GM19452 (cell line): Measurements from ENCODE around the gene ROBO2.

Source experiments
- ATAC-seq: cut with Tn5 transposase; IDR thresholded peaks from one replicate; pipeline ENCODE4 v1.9.1; 2021; ENCODE audit not compliant: unreplicated experiment

The ROBO2 gene

GRCh38 chr3:77321646-77322045 is 281.7 kb downstream of the ROBO2 start:
- no peak for ATAC-seq

GRCh38 chr3:77323626-77324025 is 283.7 kb downstream of the ROBO2 start:
- ATAC-seq = no peak

- no peak for ATAC-seq
Observed at GRCh38 chr3:77324105-77324504, 284.2 kb downstream of the ROBO2 start.

- ATAC-seq = no peak
Observed at GRCh38 chr3:77325280-77325679, 285.4 kb downstream of the ROBO2 start.

- no peak for ATAC-seq
Observed at GRCh38 chr3:77325702-77326101, 285.8 kb downstream of the ROBO2 start.

GRCh38 chr3:77326586-77326985 is 286.7 kb downstream of the ROBO2 start:
- ATAC-seq = no peak

- no peak for ATAC-seq
Observed at GRCh38 chr3:77328690-77329089, 288.8 kb downstream of the ROBO2 start.

GRCh38 chr3:77329116-77329515 is 289.2 kb downstream of the ROBO2 start:
- ATAC-seq = no peak

GRCh38 chr3:77338195-77338594 is 298.3 kb downstream of the ROBO2 start:
- no peak for ATAC-seq

GRCh38 chr3:77342027-77342426 is 302.1 kb downstream of the ROBO2 start:
- ATAC-seq = no peak

- ATAC-seq = no peak
Observed at GRCh38 chr3:77342688-77343087, 302.8 kb downstream of the ROBO2 start.

GRCh38 chr3:77345009-77345408 is 305.1 kb downstream of the ROBO2 start:
- no peak for ATAC-seq

GRCh38 chr3:77348244-77348855 is 308.5 kb downstream of the ROBO2 start:
- ATAC-seq = no peak

GRCh38 chr3:77354958-77355357 is 315.1 kb downstream of the ROBO2 start:
- no peak for ATAC-seq

GRCh38 chr3:77362936-77363335 is 323.0 kb downstream of the ROBO2 start:
- ATAC-seq = no peak

GRCh38 chr3:77365152-77365551 is 325.3 kb downstream of the ROBO2 start:
- no peak for ATAC-seq

GRCh38 chr3:77370413-77370812 is 330.5 kb downstream of the ROBO2 start:
- ATAC-seq = no peak

- ATAC-seq = no peak
Observed at GRCh38 chr3:77372018-77372417, 332.1 kb downstream of the ROBO2 start.

- ATAC-seq = no peak
Observed at GRCh38 chr3:77372634-77373346, 332.9 kb downstream of the ROBO2 start.

- no peak for ATAC-seq
Observed at GRCh38 chr3:77373619-77374018, 333.7 kb downstream of the ROBO2 start.

- no peak for ATAC-seq
Observed at GRCh38 chr3:77376511-77376910, 336.6 kb downstream of the ROBO2 start.

- no peak for ATAC-seq
Observed at GRCh38 chr3:77377717-77378116, 337.8 kb downstream of the ROBO2 start.

- ATAC-seq = no peak
Observed at GRCh38 chr3:77380136-77380535, 340.2 kb downstream of the ROBO2 start.
